ENCODE data around the gene CCAR1. TPM values are rescaled to one million over a fixed set of nuclear protein-coding genes. Genes with fewer than 3 reads are reported as not detected.

The CCAR1 gene
- total RNA-seq, 4 donors from 2014 or later, result 17.8 to 71.3 (median 37.7) TPM

DNA sequence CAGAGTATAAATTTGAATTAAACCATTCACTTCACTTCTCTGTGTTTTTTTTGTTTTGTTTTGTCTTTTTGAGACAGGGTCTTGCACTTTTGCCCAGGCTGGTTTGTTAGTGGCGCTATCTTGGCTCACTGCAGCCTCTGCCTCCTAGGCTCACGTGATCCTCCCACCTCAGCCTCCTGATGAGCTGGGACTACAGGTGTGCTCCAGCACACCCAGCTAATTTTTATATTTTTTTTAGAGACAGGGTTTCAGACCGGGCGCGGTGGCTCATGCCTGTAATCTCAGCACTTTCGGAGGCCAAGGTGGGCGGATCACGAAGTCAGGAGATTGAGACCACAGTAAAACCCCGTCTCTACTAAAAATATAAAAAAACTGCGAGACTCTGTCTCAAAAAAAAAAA lies 69.4 kb downstream of the CCAR1 start:
- no peak for ATAC-seq
- Histone ChIP-seq H3K4me1 (no peaks in the 10 kb centered on the region), H3K9me3 (no peaks in the 10 kb centered on the region), H3K36me3 (peaks cover 5 to 86% of the 10 kb centered on the region in 2 donors), H3K4me3 (no peak overlapping the region), H3K27me3 (no peaks in the 10 kb centered on the region), H3K27ac (no peak overlapping the region)
- intact Hi-C loops (cut with DNase I; ENCODE audit: low total_unique reads) (no loop called here), in situ Hi-C loops (cut with MboI; ENCODE audit: low sequenced_read_pairs in 4 of 4) (loop anchor here in 1 of 4 donors (10.0 kb wide), 1 partner anchor 104 kb away; no protein-coding TSS in a partner anchor)
- DNase-seq, result no peak
- TF ChIP-seq, protein P1, sequence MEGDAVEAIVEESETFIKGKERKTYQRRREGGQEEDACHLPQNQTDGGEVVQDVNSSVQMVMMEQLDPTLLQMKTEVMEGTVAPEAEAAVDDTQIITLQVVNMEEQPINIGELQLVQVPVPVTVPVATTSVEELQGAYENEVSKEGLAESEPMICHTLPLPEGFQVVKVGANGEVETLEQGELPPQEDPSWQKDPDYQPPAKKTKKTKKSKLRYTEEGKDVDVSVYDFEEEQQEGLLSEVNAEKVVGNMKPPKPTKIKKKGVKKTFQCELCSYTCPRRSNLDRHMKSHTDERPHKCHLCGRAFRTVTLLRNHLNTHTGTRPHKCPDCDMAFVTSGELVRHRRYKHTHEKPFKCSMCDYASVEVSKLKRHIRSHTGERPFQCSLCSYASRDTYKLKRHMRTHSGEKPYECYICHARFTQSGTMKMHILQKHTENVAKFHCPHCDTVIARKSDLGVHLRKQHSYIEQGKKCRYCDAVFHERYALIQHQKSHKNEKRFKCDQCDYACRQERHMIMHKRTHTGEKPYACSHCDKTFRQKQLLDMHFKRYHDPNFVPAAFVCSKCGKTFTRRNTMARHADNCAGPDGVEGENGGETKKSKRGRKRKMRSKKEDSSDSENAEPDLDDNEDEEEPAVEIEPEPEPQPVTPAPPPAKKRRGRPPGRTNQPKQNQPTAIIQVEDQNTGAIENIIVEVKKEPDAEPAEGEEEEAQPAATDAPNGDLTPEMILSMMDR (IDR thresholded peaks at IDR 0.05 in 4 of 5, conservative IDR thresholded peaks at IDR 0.05 in 1 of 5), result no peak
- no peak for TF ChIP-seq POLR2A (IDR thresholded peaks at IDR 0.05)

DNA sequence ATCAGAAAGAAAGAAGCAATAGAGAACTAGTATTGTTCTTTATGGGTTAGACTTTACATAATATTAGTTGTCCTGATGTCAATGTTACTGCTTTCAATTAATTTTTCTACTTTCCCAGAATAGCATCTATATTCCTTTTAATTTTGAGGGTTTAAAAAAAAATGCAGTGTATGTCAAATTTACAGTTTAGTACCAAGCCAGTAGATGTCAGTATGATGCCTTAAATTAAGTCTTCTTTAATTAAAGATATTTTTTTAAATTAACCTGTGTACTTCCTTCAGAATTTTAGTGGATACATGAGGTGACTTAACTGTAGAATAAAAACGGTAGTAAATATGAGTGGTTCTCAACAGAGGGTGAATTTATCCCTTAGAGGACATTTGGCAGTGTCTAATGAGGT lies 71.1 kb downstream of the CCAR1 start:
- H3K4me3 ChIP-seq, result no peak overlapping the region
- H3K36me3 ChIP-seq, result peaks cover 2 to 76% of the 10 kb centered on the region in 2 donors
- ATAC-seq, result no peak
- H3K27ac ChIP-seq, result no peak overlapping the region
- H3K27me3 ChIP-seq, result no peaks in the 10 kb centered on the region
- no peak for DNase-seq
- TF ChIP-seq, protein P1 (IDR thresholded peaks at IDR 0.05 in 4 of 5, conservative IDR thresholded peaks at IDR 0.05 in 1 of 5), result peak in 1 of 5 experiments; percentile 22
- no peak for TF ChIP-seq POLR2A (IDR thresholded peaks at IDR 0.05)
- in situ Hi-C loops (cut with MboI; ENCODE audit: low sequenced_read_pairs in 4 of 4), result loop anchor here in 1 of 4 donors (10.0 kb wide), 1 partner anchor 103 kb away; no protein-coding TSS in a partner anchor
- H3K4me1 ChIP-seq, result no peaks in the 10 kb centered on the region
- no peaks in the 10 kb centered on the region for H3K9me3 ChIP-seq
- intact Hi-C loops (cut with DNase I; ENCODE audit: low total_unique reads), result no loop called here

DNA sequence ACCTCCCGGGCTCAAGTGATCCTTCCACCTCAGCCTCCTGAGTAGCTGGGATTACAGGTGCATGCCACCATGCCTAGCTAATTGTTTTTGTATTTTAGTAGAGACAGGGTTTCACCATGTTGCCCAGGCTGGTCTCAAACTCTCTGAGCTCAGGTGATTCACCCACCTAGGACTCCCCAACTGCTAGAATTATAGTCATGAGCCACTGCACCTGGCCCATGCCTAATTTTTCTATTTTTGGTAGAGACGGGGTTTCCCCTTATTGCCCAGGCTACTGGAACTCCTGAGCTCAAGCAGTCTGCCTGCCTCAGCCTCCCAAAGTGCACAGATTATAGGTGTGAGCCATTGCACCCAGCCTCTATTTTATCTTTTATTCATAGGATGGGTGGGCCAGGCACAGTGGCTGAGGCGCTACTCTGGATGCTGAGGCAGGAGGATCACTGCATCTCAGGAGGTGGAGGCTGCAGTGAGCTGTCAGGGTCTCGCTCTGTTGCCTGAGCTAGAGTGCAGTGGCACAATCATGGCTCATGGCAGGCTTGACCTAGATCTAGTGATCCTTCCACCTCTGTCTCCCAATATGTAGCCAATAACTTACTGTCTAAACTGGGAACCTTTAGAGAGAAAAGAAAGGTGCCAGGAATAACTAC lies 75.0 kb downstream of the CCAR1 start:
- intact Hi-C loops (cut with DNase I; ENCODE audit: low total_unique reads), result loop anchor here (5.0 kb wide), 1 partner anchor 101 kb away; no protein-coding TSS in a partner anchor
- Histone ChIP-seq H3K4me3 (no peak overlapping the region), H3K27me3 (no peaks in the 10 kb centered on the region), H3K4me1 (no peaks in the 10 kb centered on the region), H3K9me3 (no peaks in the 10 kb centered on the region), H3K36me3 (peaks cover 0 to 37% of the 10 kb centered on the region in 2 donors), H3K27ac (no peak overlapping the region)
- TF ChIP-seq, protein P1 (IDR thresholded peaks at IDR 0.05 in 4 of 5, conservative IDR thresholded peaks at IDR 0.05 in 1 of 5), result no peak
- TF ChIP-seq POLR2A (IDR thresholded peaks at IDR 0.05), result no peak
- DNase-seq (no peak), ATAC-seq (no peak)
- in situ Hi-C loops (cut with MboI; ENCODE audit: low sequenced_read_pairs in 4 of 4), result loop anchor here in 1 of 4 donors (10.0 kb wide), 1 partner anchor 99 kb away; no protein-coding TSS in a partner anchor

DNA sequence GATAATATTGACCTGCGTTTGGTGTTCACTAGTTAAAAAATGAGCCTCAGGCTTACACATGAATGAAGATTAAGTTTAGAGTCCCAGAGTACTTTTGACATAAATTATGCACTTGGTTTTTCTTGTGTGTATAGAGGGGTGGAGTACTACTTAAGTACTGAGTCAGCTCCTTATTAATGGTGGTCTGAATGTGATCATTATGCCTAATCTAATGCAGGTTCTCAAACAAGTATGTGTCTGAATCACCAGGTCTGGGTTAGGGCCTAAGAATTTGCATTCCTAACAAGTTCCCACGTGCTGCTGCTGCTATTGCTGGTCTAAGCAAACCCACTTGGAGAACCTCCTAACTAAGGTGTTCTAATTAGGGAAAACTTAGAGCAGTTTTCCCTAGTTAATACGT lies 75.6 kb downstream of the CCAR1 start:
- H3K36me3 ChIP-seq, result peaks cover 0 to 33% of the 10 kb centered on the region in 2 donors

More for the DNA sequence above, 75.6 kb downstream of the CCAR1 start:
- ATAC-seq, result no peak
- intact Hi-C loops (cut with DNase I; ENCODE audit: low total_unique reads), result loop anchor here (5.0 kb wide), 1 partner anchor 101 kb away; no protein-coding TSS in a partner anchor
- no peak for DNase-seq
- Histone ChIP-seq H3K9me3 (no peaks in the 10 kb centered on the region), H3K27ac (no peak overlapping the region), H3K4me1 (no peaks in the 10 kb centered on the region), H3K4me3 (no peak overlapping the region), H3K27me3 (no peaks in the 10 kb centered on the region)
- in situ Hi-C loops (cut with MboI; ENCODE audit: low sequenced_read_pairs in 4 of 4), result loop anchor here in 1 of 4 donors (10.0 kb wide), 1 partner anchor 98 kb away; no protein-coding TSS in a partner anchor
- TF ChIP-seq, protein P1 (IDR thresholded peaks at IDR 0.05 in 4 of 5, conservative IDR thresholded peaks at IDR 0.05 in 1 of 5), result no peak
- no peak for TF ChIP-seq POLR2A (IDR thresholded peaks at IDR 0.05)

Measured in gastrocnemius medialis (tissue), 4 donors.